A549 (cell line): ENCODE data around the gene ALG12.

Experiments
- BHLHE40 ChIP-seq: IDR thresholded peaks from 2 replicates; pipeline ENCODE4 v1.6.1; 2012; ENCODE audit warnings: low read depth, low read length, inconsistent platforms
- CEBPB ChIP-seq, 2 experiments: fragments of >200 bp in 1 of 2; sonication (Bioruptor Twin) in 1 of 2; formaldehyde crosslinking in 1 of 2; IDR thresholded peaks; 2 replicates each; pipeline ENCODE4 v1.6.1; 2012 to 2016
- FOSB ChIP-seq: fragments of 250-450 bp; sonication (Bioruptor Pico); IDR thresholded peaks from 2 replicates; pipeline ENCODE4 v1.5.0; 2020; ENCODE audit warnings: mild to moderate bottlenecking, moderate library complexity
- MAZ ChIP-seq: fragments of 150-350 bp; IDR thresholded peaks from 2 replicates; pipeline ENCODE4 v1.6.1; 2014; ENCODE audit warnings: antibody characterized with exemption, low read depth, low read length, borderline replicate concordance
- NPAS2 ChIP-seq: fragments of 250-450 bp; sonication (Bioruptor Pico); IDR thresholded peaks from 2 replicates; pipeline ENCODE4 v1.8.0; 2022; ENCODE audit warnings: mild to moderate bottlenecking, moderate library complexity, borderline replicate concordance
- RCOR1 ChIP-seq: fragments of 150-350 bp; IDR thresholded peaks from 2 replicates; pipeline ENCODE4 v1.6.1; 2014; ENCODE audit warnings: antibody characterized with exemption, low read length, low read depth
- ZNF302 ChIP-seq: fragments of 250-450 bp; sonication (Bioruptor Pico); IDR thresholded peaks from 2 replicates; pipeline ENCODE4 v1.9.0; 2021; ENCODE audit warnings: inconsistent platforms, mild to moderate bottlenecking, moderate library complexity
- TF ChIP-seq, protein P1 (sequence below): fragments of >200 bp; sonication (Bioruptor Twin); formaldehyde crosslinking; IDR thresholded peaks from 3 replicates; pipeline ENCODE4 v1.5.1; 2016
- TF ChIP-seq, protein P2 (sequence below): fragments of 450-650 bp; IDR thresholded peaks from 2 replicates; pipeline ENCODE4 v1.6.1; 2014; ENCODE audit warnings: antibody characterized with exemption
- TF ChIP-seq, protein P3 (sequence below): IDR thresholded peaks from 2 replicates; pipeline ENCODE4 v1.6.1; 2012; ENCODE audit warnings: low read depth, borderline replicate concordance

DNA sequence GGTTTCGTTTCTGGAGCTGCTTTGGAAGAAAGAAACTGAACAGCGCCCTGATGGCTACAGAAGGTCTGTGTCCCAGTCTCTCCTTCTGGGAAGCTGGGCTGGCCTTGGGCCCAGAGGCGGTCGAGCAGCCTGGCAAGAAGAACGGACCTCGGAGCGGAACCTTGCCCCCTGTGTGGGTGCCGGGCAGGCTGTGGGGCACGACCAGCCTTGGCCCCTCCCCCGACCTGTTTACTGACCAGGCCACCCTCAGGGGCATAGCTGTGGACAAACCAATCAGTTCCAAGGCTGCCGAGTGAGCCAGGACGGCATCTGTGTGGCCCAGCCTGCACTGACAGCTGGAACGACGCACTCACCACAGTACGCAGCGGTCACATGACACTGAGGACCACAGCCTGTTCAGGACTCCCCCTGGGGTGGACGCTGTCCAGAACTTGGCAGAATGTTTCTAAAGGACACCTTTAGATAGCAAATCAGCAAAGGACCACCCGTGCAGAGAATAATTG, 49.5 kb upstream of the ALG12 start:
- TF ChIP-seq, protein P1, sequence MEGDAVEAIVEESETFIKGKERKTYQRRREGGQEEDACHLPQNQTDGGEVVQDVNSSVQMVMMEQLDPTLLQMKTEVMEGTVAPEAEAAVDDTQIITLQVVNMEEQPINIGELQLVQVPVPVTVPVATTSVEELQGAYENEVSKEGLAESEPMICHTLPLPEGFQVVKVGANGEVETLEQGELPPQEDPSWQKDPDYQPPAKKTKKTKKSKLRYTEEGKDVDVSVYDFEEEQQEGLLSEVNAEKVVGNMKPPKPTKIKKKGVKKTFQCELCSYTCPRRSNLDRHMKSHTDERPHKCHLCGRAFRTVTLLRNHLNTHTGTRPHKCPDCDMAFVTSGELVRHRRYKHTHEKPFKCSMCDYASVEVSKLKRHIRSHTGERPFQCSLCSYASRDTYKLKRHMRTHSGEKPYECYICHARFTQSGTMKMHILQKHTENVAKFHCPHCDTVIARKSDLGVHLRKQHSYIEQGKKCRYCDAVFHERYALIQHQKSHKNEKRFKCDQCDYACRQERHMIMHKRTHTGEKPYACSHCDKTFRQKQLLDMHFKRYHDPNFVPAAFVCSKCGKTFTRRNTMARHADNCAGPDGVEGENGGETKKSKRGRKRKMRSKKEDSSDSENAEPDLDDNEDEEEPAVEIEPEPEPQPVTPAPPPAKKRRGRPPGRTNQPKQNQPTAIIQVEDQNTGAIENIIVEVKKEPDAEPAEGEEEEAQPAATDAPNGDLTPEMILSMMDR, result no peak
- TF ChIP-seq, protein P2, sequence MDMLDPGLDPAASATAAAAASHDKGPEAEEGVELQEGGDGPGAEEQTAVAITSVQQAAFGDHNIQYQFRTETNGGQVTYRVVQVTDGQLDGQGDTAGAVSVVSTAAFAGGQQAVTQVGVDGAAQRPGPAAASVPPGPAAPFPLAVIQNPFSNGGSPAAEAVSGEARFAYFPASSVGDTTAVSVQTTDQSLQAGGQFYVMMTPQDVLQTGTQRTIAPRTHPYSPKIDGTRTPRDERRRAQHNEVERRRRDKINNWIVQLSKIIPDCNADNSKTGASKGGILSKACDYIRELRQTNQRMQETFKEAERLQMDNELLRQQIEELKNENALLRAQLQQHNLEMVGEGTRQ, result no peak
- TF ChIP-seq RCOR1, result no peak
- TF ChIP-seq NPAS2 (CRISPR knock-in tag), result no peak
- no peak for TF ChIP-seq CEBPB (IDR thresholded peaks at IDR 0.05)
- TF ChIP-seq FOSB, result no peak
- TF ChIP-seq BHLHE40, result no peak
- no peak for TF ChIP-seq MAZ
- TF ChIP-seq ZNF302, result no peak
- TF ChIP-seq, protein P3, sequence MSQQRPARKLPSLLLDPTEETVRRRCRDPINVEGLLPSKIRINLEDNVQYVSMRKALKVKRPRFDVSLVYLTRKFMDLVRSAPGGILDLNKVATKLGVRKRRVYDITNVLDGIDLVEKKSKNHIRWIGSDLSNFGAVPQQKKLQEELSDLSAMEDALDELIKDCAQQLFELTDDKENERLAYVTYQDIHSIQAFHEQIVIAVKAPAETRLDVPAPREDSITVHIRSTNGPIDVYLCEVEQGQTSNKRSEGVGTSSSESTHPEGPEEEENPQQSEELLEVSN, result no peak
